AG20443 (cell line): Measurements from ENCODE around the gene BIVM.

Source experiments
- DNase-seq: peaks from one replicate; pipeline ENCODE4 v3.0.0; 2012; ENCODE audit warnings: low spot score, mixed read lengths

The BIVM gene

GRCh38 chr13:102788683-102789082 is 10.2 kb upstream of the BIVM start:
- DNase-seq: no peak

DNA sequence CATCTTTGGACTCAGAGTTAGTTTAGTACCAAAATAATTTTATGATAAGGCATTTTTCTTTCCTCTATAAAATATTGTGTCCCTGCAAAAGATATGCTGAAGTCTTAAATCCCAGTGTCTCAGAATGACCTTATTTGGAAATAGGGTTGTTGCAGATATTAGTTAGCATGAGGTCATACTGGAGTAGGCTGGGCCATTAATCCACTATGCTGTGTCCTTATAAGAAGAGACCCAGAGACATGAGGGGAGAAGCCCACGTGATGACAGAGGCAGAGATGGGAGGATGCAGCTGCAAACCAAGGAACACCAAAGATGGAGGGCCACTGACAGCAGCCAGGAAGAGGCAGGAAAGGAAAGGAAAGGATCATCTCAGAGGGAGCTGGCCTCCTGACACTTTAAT is 6.5 kb upstream of the BIVM start:
- DNase-seq: no peak

GRCh38 chr13:102793611-102794355 is 5.1 kb upstream of the BIVM start:
- no peak for DNase-seq

GRCh38 chr13:102799426-102800144 is 666 bp downstream of the BIVM start:
- DNase-seq: peak; percentile 51

GRCh38 chr13:102800145-102801041 is 1.5 kb downstream of the BIVM start:
- peak; percentile 93 for DNase-seq

- no peak for DNase-seq
Measured at GRCh38 chr13:102805680-102806079, 6.8 kb downstream of the BIVM start.

GRCh38 chr13:102807699-102808098 is 8.8 kb downstream of the BIVM start:
- DNase-seq: no peak

GRCh38 chr13:102812611-102813287 is 13.8 kb downstream of the BIVM start:
- peak; percentile 36 for DNase-seq

DNA sequence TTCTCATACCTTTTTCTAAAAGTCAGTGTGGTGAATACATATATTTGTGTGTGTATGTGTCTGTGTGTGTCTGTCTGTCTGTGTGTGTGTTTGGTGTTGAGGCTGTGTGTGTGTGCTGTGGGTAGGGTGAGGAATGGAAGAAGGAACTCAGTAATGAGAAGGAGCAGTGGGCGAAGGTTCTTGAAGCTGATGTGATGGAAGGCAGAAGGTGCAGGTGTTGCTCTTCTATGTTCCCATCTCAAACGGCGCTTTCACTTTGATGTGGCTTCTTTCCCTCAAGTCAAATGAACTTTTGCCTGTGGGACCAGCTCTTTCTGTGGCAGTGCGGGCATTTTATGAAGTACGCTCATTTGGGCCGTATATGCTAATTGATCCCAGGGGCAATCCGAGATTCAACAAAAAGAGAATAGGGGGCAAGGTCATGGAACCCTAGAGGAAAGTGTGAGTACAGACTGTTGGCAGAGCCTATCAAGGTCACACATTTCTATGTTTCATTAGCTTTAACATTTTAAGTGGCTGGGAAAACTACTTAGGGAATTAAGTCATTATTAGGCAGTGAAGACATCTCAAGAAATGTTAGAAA is 15.2 kb downstream of the BIVM start:
- no peak for DNase-seq

DNA sequence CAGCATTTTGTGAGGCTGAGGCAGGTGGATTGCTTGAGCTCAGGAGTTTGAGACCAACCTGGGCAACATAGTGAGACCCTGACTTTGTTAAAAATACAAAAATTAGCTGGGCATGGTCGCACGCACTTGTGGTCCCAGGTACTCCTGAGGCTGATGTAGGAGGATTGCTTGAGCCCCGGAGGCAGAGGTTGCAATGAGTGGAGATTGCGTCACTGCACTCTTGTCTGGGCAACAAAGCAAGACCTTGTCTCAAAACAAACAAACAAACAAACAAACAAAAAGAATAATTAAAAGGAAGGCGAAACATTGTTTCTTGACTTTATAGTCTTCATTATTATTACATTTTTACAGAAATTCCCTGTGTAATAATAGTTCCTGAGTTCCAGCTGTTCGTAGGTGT is 15.9 kb downstream of the BIVM start:
- DNase-seq: no peak

DNA sequence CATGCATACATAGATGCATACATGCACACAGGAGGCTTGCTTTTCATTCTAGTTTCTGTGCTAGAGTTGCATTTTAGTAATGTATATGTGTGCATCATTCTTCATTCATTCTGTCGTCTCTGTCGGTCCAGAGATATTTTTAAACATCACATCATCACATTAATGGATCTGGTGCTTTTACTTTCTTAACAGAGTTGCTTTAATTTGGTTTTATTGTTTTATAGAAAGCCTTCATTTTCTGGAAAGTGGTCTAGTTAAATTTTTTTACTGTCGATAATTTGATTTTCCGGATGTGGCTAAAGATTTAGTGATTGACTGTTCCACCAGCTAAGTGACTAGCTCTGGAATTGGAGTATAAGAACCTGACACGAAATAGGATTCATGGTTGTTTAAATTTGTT is 16.9 kb downstream of the BIVM start:
- DNase-seq: no peak

DNA sequence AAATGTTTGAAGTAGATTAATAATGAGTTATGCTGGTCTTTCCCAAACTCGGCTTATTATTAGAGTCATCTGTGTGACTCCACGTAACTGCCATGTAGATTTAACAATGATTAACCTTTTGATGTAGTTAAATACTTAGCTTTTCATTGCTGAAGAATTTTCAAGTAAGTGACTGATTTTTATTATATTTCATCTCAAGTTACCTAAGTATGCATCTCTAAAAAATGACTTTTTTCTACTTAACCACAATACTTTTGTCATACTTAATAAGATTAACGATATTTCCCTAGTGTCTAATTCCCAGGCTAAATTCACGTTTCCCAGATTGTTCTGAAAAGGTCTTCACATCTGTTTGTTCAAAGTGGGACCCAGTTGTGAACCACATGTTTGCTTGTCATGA is 17.8 kb downstream of the BIVM start:
- DNase-seq: no peak

GRCh38 chr13:102817241-102817640 is 18.3 kb downstream of the BIVM start:
- no peak for DNase-seq

DNA sequence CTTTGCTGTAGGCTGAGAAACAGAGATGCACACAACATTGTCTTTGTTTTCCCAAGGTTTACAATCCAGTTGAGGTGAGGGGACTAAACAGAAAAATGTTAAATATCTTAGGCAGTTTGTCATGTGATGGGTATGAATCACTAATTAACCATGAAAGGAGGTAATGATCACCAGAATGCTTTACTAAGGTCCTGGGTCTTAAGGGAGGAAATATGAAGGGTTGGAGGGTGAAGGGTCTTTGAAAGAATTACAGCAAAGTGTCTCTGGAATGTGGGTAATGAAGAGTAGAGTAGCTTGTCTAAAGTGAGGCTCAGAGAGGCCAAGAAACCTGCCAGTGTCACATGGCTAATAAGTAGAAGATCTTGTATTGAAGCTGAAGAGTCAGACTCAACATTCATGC is 19.0 kb downstream of the BIVM start:
- no peak for DNase-seq

- no peak for DNase-seq
Measured at GRCh38 chr13:102825400-102825799, 26.5 kb downstream of the BIVM start.

DNA sequence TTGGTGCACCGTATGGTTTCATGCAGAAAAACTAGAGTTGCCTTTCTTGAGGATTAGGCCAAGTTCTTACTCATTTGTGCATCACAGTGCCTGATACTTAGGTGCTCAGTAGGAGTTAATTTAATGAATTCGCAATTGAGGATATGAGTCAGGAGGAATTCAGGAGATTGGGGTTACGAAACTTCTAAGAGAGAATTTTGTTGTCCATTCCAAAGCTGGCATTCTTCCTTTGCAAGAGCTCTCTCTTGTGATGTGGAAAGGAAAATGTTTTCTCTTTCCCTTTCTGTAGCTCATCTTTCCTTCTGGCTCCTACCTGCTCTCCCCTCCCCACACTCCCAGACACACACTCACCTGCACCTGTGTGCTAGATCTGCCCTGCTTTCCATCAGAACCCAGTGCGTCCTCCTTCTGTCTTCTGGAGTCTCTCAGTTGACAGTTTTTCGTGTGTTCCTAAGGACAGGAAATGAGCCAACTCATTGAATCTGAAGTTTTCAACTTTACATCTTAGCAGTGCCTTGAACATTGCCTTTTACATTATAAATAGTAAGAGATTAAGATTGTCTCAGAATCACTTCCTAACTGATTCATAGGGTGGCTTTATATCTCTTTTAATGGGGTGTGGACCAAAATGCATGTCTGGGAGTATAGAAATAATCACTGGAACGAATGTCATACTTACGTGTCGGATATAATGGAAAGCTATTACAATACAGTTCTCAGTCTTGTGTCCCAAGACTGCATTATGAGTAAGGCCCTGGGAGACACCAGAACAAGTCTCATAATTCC is 27.2 kb downstream of the BIVM start:
- peak; percentile 82 for DNase-seq

DNA sequence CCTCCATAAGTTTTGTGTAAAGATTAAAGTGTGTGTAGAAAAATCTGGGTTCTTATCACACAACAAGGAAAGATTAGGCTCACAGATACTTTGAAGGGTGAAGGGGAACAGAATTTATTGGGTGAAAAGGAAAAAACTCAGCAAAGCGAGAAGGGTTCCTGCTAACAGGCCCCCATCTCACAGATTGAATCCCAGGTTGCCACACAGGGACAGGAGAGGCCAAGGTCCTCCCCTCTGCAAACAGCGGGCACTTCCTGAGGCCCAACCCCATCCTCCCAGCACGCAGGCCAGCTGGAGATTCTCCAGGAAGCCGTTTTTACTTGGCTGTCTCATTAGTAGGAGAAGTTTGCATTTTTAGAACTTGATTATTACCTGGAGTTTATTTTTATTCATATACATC is 31.7 kb downstream of the BIVM start:
- peak; percentile 24 for DNase-seq

- no peak for DNase-seq
Measured at GRCh38 chr13:102836471-102836870, 37.6 kb downstream of the BIVM start.

GRCh38 chr13:102838273-102838672 is 39.4 kb downstream of the BIVM start:
- no peak for DNase-seq

GRCh38 chr13:102838982-102839381 is 40.1 kb downstream of the BIVM start:
- DNase-seq: no peak

DNA sequence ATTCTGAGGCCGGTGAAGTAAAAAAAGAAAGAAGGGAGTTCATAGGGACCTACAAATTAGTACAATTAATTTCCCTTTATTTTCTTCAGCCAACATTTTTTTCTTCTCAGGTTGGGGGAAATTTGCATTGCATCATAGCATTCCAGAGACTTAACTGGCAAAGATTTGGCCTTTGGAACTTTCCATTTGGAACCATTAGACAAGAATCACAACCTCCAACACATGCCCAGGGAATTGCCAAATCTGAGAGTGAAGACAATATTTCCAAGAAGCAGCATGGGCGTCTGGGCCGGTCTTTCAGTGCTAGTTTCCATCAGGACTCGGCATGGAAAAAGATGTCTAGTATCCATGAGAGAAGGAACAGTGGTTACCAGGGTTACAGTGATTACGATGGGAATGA is 40.5 kb downstream of the BIVM start:
- peak; percentile 33 for DNase-seq
